Endothelial cell of umbilical vein (primary cell): ENCODE data around the gene DPH7. TPM values are rescaled to one million over a fixed set of nuclear protein-coding genes. Genes with fewer than 3 reads are reported as not detected.

ENCODE experiments used
- BruUV-seq: library from RNA; stranded (reverse); fragments of 400-500 nt; replicated peaks from 2 replicates; lab custom pipeline; 2021; lab: Mats Ljungman, UMichigan
- CTCF ChIA-PET: fragments of 300-600, 350-600 bp; sonication (Branson Sonifier 250); formaldehyde crosslinking; loops from one replicate; lab custom pipeline; 2021; ENCODE audit warnings: antibody characterized with exemption, inconsistent platforms; lab: Charles Lee
- POLR2A ChIA-PET: fragments of 300-600, 350-600 bp; sonication (Branson Sonifier 250); formaldehyde crosslinking; loops from one replicate; lab custom pipeline; 2021; ENCODE audit warnings: antibody characterized with exemption, inconsistent platforms; lab: Charles Lee
- DNase-seq: peaks from one replicate; pipeline ENCODE4 v3.0.0-alpha.2; 2011; ENCODE audit warnings: low read depth, low spot score
- FAIRE-seq: peaks from 2 replicates; lab custom pipeline; 2011; peaks lifted over from hg19 to GRCh38; lab: Jason Lieb, UNC
- H2AFZ ChIP-seq: 2 replicates; pipeline ENCODE4 v1.6.0; 2012; ENCODE audit warnings: low read depth, low read length, control low read depth, inconsistent platforms
- H3K27ac ChIP-seq: 2 replicates; pipeline ENCODE4 v1.5.1; 2011; ENCODE audit warnings: low read depth, mild to moderate bottlenecking, control low read depth, low read length, moderate library complexity; ENCODE audit not compliant: insufficient read depth
- H3K27me3 ChIP-seq, 2 experiments: 2 replicates each; pipeline versions ENCODE4 v1.6.0 to v1.6.1; 2011; ENCODE audit warnings: low read length in 2 of 2, mixed read lengths in 1 of 2; ENCODE audit not compliant: control insufficient read depth in 2 of 2, insufficient read depth in 2 of 2
- H3K36me3 ChIP-seq, 2 experiments: 2 replicates in 1 of 2; 3 replicates in 1 of 2; pipeline ENCODE4 v1.5.1; 2011; ENCODE audit warnings: low read length in 2 of 2, mild to moderate bottlenecking in 1 of 2, moderate library complexity in 1 of 2; ENCODE audit not compliant: control insufficient read depth in 2 of 2, insufficient read depth in 2 of 2; ENCODE audit errors: extremely low read depth in 1 of 2
- H3K4me1 ChIP-seq: 3 replicates; pipeline ENCODE4 v1.5.1; 2011; ENCODE audit warnings: mild to moderate bottlenecking, low read length; ENCODE audit not compliant: control insufficient read depth, insufficient read depth; ENCODE audit errors: extremely low read depth
- H3K4me2 ChIP-seq: 2 replicates; pipeline ENCODE4 v1.6.1; 2011; ENCODE audit warnings: low read length, control low read depth, mixed read lengths; ENCODE audit not compliant: insufficient read depth
- H3K4me3 ChIP-seq, 3 experiments: fragments of 200-600 bp in 1 of 3; sonication (generic), shearing (Covaris generic) in 1 of 3; replicated peaks in 1 of 3; 2 replicates each; pipeline ENCODE4 v1.5.1; 2011 to 2016; ENCODE audit warnings: control low read depth in 3 of 3, low read length in 3 of 3, mild to moderate bottlenecking in 2 of 3, inconsistent platforms in 1 of 3, low read depth in 1 of 3, moderate library complexity in 1 of 3; ENCODE audit not compliant: insufficient read depth in 1 of 3
- H3K79me2 ChIP-seq: 2 replicates; pipeline ENCODE4 v1.6.0; 2012; ENCODE audit warnings: low read length, inconsistent platforms; ENCODE audit not compliant: control insufficient read depth, insufficient read depth
- H3K9ac ChIP-seq: replicated peaks from 2 replicates; pipeline ENCODE3; 2011; ENCODE audit warnings: low read length, control low read depth; ENCODE audit not compliant: insufficient read depth; ENCODE audit errors: extremely low read depth
- H3K9me1 ChIP-seq: replicated peaks from 3 replicates; pipeline ENCODE4 v1.6.0; 2011; ENCODE audit warnings: mild to moderate bottlenecking, low read length; ENCODE audit not compliant: control insufficient read depth, insufficient read depth; ENCODE audit errors: extremely low read depth
- H3K9me3 ChIP-seq: replicated peaks from 2 replicates; pipeline ENCODE4 v1.5.1; 2012; ENCODE audit warnings: low read length, inconsistent platforms; ENCODE audit not compliant: control insufficient read depth, insufficient read depth
- H4K20me1 ChIP-seq: replicated peaks from 2 replicates; pipeline ENCODE3; 2011; ENCODE audit warnings: mild to moderate bottlenecking, low read length; ENCODE audit not compliant: control insufficient read depth, insufficient read depth; ENCODE audit errors: extremely low read depth
- CTCF ChIP-seq, 2 donors: IDR thresholded peaks; 1 replicate in 1 of 2; 2 replicates in 1 of 2; pipeline ENCODE4 v1.5.1; 2011; ENCODE audit warnings: low read length in 2 of 2, mild to moderate bottlenecking in 2 of 2, moderate library complexity in 2 of 2, control low read depth in 1 of 2, inconsistent platforms in 1 of 2, low read depth in 1 of 2; ENCODE audit not compliant: insufficient read depth in 1 of 2; ENCODE audit errors: extremely low read depth in 1 of 2
- FOS ChIP-seq: IDR thresholded peaks from 2 replicates; pipeline ENCODE4 v1.6.1; 2011; ENCODE audit warnings: mild to moderate bottlenecking, low read length, moderate library complexity, borderline replicate concordance; ENCODE audit not compliant: insufficient read depth
- GATA2 ChIP-seq: IDR thresholded peaks from 2 replicates; pipeline ENCODE4 v1.7.0; 2011; ENCODE audit warnings: low read depth, mild to moderate bottlenecking, moderate library complexity, mixed read lengths, low read length; ENCODE audit not compliant: insufficient read length, insufficient read depth
- JUN ChIP-seq: IDR thresholded peaks from 2 replicates; pipeline ENCODE4 v1.6.1; 2011; ENCODE audit warnings: borderline replicate concordance, low read depth; ENCODE audit not compliant: insufficient read length, insufficient read depth
- MYC ChIP-seq: IDR thresholded peaks from one replicate; pipeline ENCODE4 v1.6.1; 2011; ENCODE audit warnings: mild to moderate bottlenecking, low read depth, low read length
- POLR2AphosphoS5 ChIP-seq: IDR thresholded peaks from 2 replicates; pipeline ENCODE4 v1.6.1; 2012; ENCODE audit warnings: low read depth, mild to moderate bottlenecking, control low read depth, low read length, moderate library complexity; ENCODE audit not compliant: insufficient read depth
- dilution Hi-C: fragments of 300-500 bp; cut with MboI; formaldehyde crosslinking; loops from one replicate; pipeline ENCODE4 v1.15.0; 2019; ENCODE audit warnings: low sequenced_read_pairs; ENCODE audit not compliant: extremely low pct_ligation_motif_present
- intact Hi-C: fragments of 100-400 bp; cut with micrococcal nuclease; formaldehyde crosslinking; loops from one replicate; pipeline ENCODE4 v1.10.0; 2022
- polyA plus RNA-seq, 4 experiments: library from polyadenylated mRNA; depleted of rRNA in 3 of 4; stranded (reverse) in 3 of 4; unstranded in 1 of 4; fragments of >200 nt; gene quantifications; 2 replicates each; pipeline versions ENCODE4 v1.2.1 to v1.2.3, GENCODE V29; 2011 to 2012; ENCODE audit warnings: missing spikeins in 1 of 4
- total RNA-seq: library from RNA; stranded (reverse); gene quantifications from 2 replicates; pipeline ENCODE4 v1.2.3, GENCODE V29; 2021

Gene DPH7
- total and polyA plus RNA-seq, 2 donors (not counting 3 experiments of a cell fraction or from before 2014, with no cell fraction given), result 41.8 to 43.2 TPM

GRCh38 chr9:137516144-137516917 is 62.4 kb downstream of the DPH7 start:
- FAIRE-seq (no peak), DNase-seq (no peak)
- no peaks in the 10 kb centered on the region for H4K20me1 ChIP-seq
- H3K36me3 ChIP-seq, result no peaks in the 10 kb centered on the region
- no peaks in the 10 kb centered on the region for H3K9me3 ChIP-seq
- no peaks in the 10 kb centered on the region for H3K9me1 ChIP-seq
- dilution Hi-C loops, result no loop called here
- intact Hi-C loops, result no loop called here
- no peak overlapping the region for H3K4me2 ChIP-seq
- no peak overlapping the region for H3K4me3 ChIP-seq
- H3K27ac ChIP-seq, result no peak overlapping the region
- no peaks in the 10 kb centered on the region for H3K4me1 ChIP-seq
- POLR2A ChIA-PET, result no interaction called here
- TF ChIP-seq GATA2, result no peak
- TF ChIP-seq POLR2AphosphoS5, result no peak
- no peak for TF ChIP-seq MYC
- TF ChIP-seq JUN, result no peak
- no peak for TF ChIP-seq FOS
- TF ChIP-seq CTCF (IDR thresholded peaks at IDR 0.05; ENCODE audit: extremely low read depth in 1 of 2, insufficient read depth in 1 of 2, low read depth in 1 of 2, low read length in 2 of 2), result no peak
- no peak overlapping the region for H2AFZ ChIP-seq
- CTCF ChIA-PET, result interaction anchor here (1.0 kb wide), 2 partner anchors 9 to 19 kb away, joined by 5 to 6 read pairs; no protein-coding TSS in a partner anchor
- BruUV-seq, result no TSS peak
- H3K79me2 ChIP-seq, result no peaks in the 10 kb centered on the region
- no peak overlapping the region for H3K9ac ChIP-seq
- no peaks in the 10 kb centered on the region for H3K27me3 ChIP-seq
